ENCODE results near the gene EPGN.

- TF ChIP-seq POLR2AphosphoS5 (IDR thresholded peaks at IDR 0.05; ENCODE audit: borderline replicate concordance, low read depth, low read length) (no peak), EZH2 (IDR thresholded peaks at IDR 0.05) (no peak)
These were observed 6.7 kb downstream of the EPGN start for GRCh38 chr4:74314944-74315343.
